ENCODE measurements around the gene COLEC12.

The COLEC12 gene

GRCh38 chr18:354003-354402 is 146.5 kb downstream of the COLEC12 start:
- no peak for DNase-seq

DNA sequence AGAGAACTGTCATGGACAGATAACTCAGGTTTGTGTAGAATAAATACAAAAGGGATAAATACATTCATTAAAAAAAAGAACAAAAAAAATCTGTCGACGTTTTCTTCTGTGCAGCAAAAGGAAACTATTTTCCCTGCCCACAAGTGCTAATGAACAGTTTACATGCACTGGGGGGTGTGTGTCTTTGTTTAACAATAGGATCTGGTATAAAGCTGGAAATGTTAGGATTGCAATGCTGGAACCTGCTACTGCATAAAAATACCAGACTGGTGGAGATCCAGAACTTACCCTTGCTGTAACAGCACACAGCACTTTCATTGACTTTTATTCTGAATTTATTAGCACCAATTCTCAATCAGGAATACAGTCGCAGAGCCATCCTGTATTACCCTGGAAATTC is 148.1 kb downstream of the COLEC12 start:
- DNase-seq = no peak

DNA sequence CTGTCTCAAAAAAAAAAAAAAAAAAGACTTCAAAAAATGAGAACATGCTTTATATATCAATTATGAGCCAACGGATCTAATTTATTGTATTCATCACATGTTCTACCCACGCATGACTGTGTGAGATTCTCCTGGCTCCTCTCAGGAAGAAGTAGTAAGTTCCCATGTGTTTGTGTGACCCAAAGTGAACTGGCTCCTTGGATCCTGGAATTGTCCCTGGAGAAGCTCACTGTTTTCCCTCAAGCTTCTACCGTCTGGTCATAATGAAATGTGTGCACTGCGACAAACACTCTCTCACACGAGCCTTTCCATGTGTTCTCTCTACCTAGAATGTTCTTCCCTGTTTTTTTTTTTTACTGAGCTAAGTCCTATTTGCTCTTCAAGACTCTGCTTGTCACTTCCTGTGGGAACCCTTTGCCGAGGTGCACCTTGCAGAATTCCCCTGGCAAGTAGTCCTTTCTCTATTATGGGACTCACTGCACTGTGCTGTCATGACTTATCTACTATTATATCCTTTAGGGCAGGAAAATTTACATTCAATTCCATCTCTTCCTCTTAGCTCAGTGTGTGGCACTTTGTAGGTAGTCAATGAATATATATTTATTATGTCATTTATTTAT is 149.4 kb downstream of the COLEC12 start:
- no peak for DNase-seq

DNA sequence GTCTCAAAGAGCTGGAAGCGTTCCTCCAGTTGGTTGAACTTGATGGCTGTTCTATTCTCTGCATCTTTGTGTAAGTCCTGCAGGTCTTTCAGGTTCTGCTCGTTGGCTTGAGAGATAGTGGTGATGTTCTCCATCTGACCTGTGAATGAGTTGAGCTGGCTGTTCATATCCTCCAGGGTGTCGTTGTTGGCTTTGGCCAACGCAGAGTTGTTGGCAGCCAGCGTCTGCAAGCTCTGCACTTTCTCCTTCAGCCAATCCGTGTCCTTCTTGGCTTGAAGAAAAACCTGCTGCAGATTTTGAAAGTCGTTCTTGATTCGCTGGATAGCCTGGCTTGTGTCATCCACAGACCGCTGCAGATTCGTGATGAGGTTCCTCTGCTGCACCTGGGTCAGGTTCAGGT is 153.9 kb downstream of the COLEC12 start:
- DNase-seq = no peak

GRCh38 chr18:341102-341501 is 159.4 kb downstream of the COLEC12 start:
- no peak for DNase-seq

- no peak for DNase-seq
Measured at GRCh38 chr18:340044-340443, 160.5 kb downstream of the COLEC12 start.

GRCh38 chr18:339200-339599 is 161.3 kb downstream of the COLEC12 start:
- no peak for DNase-seq

DNA sequence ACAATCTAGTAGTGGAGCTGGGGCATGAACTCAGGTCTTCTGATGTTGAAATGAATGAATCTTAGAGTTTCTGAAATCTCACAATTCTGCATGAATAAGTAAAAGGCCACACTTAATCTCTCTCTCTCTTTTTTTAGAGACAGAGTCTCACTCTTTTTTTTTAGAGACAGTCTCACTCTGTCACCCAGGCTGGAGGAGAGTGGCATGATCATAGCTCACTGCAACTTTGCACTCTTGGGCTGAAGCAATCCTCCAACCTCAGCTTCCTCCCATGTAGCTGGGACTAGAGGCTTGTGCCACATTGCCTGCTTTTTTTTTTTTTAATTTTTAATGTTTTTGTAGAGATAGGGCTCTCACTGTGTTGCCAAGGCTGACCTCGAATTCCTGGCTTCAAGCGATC is 163.8 kb downstream of the COLEC12 start:
- DNase-seq = peak; percentile 85

DNA sequence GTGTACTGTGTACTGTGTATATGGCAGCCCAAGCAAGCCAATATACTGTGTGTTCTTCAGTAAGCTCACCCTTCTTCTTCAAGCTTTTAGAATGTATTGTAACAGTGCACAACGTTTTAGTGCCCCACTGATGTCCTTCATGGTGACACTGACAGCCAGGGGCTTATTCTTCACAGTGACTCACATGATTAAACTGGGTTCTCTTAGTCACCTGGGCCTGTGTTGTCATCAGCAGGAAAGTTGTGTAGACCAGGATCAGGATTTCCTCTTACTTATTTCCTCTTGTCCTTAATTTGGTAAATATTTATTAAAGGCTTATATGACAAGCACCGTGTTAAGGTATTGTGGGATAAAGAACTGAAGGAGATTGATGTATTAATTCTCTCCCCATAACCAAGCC is 164.8 kb downstream of the COLEC12 start:
- peak; percentile 60 for DNase-seq

- no peak for DNase-seq
Measured at GRCh38 chr18:334575-335132, 165.8 kb downstream of the COLEC12 start.

DNA sequence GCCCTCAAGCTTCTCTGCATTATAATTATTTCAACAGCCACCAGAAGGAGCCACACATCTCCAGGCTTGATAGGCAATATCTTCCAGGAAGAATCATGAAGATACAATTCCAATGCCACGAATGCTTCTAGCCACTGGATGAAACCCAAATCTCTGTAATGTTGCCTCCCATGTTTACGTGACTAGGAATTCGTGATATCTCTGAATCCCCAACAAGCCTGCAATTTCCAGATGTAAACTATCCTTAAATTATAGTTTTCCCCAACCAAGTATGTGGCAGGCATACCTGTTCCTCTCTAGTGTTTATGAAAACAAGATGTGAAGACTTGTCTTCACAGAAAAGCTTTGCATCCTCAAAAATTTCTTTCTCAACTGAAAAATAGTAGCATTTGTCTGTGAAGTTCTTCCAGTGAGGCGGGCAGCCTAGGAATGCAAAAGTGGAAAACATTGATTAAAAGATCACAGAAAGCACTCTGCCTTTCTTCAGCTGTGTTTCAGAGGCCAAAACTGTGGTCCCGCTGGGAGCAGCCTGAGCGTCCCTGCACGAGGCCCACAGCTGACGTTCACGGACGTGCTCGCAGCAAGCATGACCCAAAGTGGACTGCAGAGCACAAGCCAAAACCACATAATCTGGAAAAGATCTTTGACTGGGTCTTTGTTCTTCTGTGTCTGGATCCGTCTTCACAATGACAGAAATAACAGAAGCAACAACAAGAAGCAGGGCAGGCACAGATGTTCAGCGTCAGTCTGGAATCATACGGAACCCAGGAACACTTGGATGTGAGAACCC is 167.6 kb downstream of the COLEC12 start:
- no peak for DNase-seq

DNA sequence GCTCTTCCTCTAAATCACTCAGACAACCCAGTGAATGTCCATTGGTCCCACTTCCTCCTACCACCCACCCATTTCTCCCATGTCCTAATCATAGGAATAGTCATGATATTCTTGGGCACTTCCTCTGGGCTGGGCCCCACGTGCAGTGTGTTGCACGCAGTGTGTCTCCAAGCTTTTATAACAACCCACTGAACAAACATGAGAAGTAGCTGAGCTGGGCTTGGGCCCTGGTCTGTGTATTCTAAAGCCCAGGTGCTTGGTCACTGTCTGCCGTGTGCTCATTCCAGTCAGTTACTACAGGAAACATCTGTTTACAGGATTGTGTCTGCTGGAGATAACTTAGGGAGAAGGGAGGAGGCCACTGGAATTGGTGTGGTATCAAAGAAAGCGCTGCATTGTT is 168.5 kb downstream of the COLEC12 start:
- DNase-seq = peak; percentile 89

DNA sequence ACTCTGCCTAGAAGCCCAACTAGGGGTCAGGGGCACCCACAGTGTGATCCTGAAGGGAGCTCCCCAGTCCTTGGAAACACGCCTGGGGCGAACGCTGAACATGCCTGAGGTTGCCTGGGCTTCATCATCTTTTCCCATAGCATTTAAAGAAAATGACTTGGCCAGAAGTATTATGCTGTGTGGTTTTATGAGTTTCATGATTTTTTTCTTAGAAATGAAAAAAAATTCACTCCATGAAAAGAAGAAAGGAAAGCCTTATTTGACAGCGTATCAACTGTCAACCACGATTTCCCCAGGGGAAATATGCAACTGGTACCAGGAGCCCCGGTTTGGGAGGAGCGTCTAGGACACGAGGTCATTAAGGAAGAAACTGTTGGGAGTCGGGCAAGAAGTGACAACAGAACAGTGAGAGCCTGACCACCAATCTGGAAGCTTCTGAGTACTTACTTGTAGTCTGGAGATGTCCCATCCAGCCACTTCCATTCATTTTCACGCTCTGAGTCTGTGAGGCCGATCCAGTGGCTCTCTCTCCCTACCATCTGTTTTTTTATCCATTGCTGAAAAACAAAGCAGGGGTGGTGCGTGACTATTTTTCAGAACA is 169.2 kb downstream of the COLEC12 start:
- peak; percentile 39 for DNase-seq

- no peak for DNase-seq
Measured at GRCh38 chr18:328928-329327, 171.6 kb downstream of the COLEC12 start.

DNA sequence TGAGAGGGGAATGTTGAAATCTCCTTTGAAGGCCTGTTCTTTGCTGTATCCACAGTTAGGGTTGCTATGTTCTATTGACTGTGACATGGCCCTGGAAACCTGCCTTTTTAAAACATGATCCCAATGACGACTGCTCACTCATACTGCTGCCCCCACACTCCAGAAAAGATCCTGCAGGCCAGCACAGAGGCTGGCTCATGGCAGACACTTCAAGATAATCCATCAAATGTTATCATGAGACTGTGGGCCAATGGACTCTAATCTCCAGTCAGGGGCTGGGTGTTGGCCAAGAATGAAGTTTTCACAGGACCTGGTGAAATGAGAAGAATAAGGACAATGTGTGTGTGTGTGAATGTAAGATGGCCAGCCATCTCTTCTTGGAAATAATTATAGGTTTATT is 173.7 kb downstream of the COLEC12 start:
- no peak for DNase-seq

DNA sequence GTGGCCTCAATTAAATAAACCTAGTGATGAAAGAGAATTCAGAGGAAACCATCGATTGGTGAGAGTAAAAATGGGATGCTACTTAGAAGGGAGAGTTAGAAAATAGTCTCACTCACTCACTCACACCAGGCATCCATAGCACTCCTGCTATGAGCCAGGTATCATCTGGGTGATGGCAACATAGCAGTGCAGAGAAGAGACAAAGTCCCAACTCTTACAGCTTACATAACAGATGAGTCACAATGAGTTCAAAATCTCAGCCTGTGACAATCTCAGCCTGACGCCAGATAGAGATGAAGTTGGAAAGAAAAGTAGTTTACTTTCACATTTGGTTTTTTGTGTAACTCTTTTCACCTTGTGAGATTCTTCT is 177.3 kb downstream of the COLEC12 start:
- DNase-seq = peak; percentile 81

DNA sequence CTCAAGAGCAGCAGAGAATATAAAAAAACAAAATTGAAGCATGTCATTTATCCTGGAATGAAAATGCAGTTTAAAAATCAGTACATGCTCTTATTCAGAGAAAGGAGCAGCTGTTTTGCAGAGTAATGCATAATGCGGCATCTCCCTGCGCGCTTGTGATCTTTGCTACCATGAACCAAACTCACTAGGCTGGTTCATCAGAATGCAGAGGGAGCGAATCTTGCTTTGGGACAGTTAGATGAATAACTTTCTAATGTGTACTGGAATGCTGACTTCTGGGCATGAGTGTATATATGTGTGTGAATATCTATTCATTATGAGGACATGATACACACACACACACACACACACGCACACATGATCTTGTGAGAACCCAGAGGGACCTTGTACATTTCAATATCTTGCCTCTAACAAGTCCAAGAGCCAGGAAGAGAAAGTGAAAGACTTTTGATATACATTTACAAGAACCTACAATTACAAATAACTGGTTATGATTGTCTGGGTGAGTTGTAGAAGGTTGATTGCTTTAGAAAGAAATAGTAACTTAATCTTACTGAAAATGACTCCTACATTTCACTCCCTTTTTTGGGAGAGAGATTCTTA is 178.5 kb downstream of the COLEC12 start:
- peak; percentile 63 for DNase-seq

- no peak for DNase-seq
Measured at GRCh38 chr18:320155-320554, 180.3 kb downstream of the COLEC12 start.

- DNase-seq = no peak
Measured at GRCh38 chr18:319720-320119, 180.8 kb downstream of the COLEC12 start.

- no peak for DNase-seq
Measured at GRCh38 chr18:318791-319291, 181.7 kb downstream of the COLEC12 start.

- DNase-seq = no peak
Measured at GRCh38 chr18:317618-318017, 182.9 kb downstream of the COLEC12 start.

- no peak for DNase-seq
Measured at GRCh38 chr18:316393-316792, 184.1 kb downstream of the COLEC12 start.

- DNase-seq = no peak
Measured at GRCh38 chr18:313931-314330, 186.6 kb downstream of the COLEC12 start.

All from inflammatory macrophage treated with lipopolysaccharide for 4 hours (primary cell).